Stimulated activated CD8-positive, alpha-beta memory T cell treated with anti-CD3 and anti-CD28 coated beads, Interleukin-7, amount 100 ng/mL, for 24 hours (primary cell): ENCODE data around the gene TEAD4.

Experiments used
- DNase-seq: peaks from one replicate; pipeline ENCODE4 v3.0.0-alpha.2; 2020; ENCODE audit warnings: low read depth

TEAD4 gene

GRCh38 chr12:3083241-3083920 is 124.2 kb downstream of the TEAD4 start:
- no peak for DNase-seq

GRCh38 chr12:3083921-3084347 is 124.7 kb downstream of the TEAD4 start:
- DNase-seq = no peak

GRCh38 chr12:3084742-3085141 is 125.5 kb downstream of the TEAD4 start:
- DNase-seq = no peak

DNA sequence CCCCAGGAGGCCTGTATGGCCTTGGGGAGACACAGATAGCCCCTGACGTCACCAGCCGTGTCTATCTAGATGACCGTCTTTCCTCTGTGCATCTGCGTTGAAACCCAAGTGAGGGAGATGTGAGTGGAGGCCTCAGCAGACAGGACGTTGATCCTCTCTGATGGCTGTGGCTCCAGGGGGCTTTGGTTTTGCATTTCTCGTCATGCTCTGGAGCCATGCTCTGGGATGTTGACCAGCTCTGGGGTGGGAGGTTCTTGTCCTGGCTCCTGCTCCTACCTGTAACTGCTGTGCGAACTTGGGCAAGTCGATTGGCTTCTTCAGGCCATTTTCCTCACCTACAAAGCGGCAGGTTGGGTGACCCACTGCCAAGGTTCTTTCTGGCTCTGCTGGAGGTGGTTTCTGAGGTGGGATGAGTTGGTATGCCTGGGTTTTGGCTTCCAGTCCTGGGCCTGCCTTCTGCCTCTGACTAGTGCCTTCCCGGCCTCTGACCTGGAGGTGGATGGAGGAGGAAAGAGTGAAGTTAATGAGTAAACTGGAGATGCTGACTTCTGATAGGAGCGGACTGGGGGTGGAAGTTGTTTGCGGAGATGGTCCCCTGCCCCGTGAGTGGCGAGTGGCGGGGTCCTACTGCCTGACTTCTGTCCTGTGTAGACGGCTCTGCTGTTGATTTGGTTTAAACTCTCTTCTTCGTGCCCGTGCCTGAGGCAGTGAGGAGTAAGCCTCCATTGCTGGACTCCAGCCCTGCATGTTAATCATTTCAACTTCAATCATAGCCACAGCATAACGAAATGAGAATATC is 126.3 kb downstream of the TEAD4 start:
- no peak for DNase-seq

DNA sequence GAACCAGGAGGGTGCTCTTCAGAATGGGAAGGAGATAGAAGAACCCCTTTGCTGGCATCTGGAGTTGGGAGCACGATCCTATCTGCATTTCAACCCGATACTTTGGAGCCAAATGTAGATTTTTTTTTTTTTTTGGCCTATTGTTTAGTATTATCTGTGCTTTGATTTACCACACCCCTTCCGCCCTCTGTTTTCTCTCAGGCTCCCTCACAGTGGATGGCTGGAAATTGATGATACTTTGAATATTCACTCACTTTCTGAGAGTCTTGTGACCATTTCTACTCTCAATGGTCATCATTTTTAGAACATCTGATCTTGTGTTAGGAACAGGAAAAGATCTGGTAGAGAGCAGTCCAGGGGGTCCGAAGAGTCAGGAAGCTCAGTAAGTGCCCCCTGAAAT is 127.0 kb downstream of the TEAD4 start:
- no peak for DNase-seq

- DNase-seq = no peak
Observed at GRCh38 chr12:3086729-3087323, 127.6 kb downstream of the TEAD4 start.

DNA sequence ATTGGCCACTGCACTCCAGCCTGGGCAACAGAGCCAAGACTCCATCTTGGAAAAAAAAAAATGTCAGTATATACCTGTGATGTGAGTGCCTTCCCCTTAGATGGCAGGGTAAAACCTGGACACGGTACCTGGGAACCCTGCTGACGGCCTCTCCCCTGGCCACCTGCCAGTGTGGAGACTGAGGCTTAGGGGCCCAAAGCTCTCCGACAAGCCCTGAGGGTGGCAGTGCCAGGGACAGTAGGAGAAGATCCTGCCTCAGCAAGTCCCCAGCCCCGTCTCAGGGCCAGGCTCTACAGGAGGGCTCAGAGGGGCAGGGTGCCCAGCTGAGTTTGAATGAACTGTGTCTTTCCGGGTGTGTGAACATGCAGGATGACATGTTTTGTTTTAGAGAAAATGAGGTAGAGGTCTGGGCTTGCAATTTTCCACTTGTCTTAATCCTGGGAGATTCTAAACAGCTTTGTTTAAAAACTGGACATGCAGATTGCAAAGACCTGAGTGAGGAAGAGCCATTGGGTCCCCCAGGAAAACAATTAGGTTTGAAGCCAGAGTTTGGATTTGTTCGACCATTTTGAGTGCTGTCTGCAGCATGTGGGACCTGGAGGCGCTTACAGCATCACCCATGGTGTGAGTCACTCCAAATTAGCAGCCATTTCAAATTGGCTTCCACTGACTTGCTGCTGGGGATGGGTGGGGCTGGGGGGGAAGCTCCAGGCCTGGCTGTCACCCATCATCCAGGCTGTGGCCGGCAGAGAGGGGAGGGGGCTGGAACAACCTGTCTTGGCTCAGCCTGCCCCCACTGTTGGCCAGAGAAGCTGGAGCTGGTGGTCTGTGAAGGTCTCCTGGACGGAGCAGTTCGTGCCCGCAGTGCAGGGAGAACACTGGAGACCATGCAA is 128.8 kb downstream of the TEAD4 start:
- DNase-seq = no peak

DNA sequence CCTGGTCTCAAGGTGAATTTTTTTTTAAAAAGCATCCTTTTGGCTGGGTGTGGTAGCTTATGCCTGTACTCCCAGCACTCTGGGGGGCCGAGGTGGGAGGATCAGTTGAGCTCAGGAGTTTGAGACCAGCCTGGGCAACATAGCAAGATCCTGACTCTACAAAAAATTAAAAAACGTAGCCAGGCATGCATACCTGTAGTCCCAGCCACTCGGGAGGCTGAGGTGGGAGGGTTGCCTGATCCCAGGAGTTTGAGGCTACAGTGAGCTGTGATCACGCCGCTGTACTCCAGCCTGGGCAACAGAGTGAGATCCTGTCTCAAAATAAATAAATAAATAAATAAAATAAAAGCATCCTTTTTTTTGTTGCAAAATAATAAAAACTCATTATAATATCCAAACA is 130.4 kb downstream of the TEAD4 start:
- no peak for DNase-seq
